NCI-H128 (cell line): ENCODE data around the gene PFDN1.

ENCODE experiments used
- DNase-seq: peaks from one replicate; lab custom pipeline; 2025; ENCODE audit not compliant: unreplicated experiment; lab: John Stamatoyannopoulos, UW

Gene PFDN1

DNA sequence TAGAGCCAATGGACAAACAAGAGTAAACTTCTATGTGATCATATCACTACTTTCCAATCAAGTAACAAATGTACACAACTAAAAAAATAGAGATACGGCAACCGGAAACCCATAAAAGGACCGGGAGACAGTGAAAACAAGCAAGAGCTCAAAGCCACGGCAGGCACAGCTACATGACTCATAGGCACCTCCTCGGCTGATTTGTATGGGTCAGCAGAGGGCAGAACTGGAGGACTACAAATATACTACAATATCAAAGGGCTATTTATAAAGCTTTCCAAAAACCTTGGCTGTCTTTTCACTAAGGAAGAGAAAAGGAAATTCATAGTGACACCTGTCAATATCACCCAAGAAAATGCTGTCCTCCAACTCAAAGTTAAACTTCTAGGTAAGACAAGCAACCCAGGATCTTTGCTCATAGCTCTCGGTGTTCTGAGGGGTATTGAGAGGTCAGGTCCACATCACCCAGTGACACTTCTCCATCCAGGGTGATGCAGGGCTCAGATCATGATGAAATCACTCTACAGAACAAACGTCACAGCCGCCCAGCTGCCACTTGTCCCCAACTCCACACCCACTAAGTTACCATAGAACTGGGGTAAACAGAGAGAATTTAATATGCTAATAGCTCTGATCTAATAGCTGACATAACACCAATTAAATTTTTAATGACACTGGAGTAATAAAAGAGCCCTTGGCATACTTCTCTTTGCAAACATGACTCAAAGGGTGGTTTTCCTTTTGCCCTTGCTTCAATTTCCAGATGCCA lies 41.3 kb downstream of the PFDN1 start:
- DNase-seq: no peak

DNA sequence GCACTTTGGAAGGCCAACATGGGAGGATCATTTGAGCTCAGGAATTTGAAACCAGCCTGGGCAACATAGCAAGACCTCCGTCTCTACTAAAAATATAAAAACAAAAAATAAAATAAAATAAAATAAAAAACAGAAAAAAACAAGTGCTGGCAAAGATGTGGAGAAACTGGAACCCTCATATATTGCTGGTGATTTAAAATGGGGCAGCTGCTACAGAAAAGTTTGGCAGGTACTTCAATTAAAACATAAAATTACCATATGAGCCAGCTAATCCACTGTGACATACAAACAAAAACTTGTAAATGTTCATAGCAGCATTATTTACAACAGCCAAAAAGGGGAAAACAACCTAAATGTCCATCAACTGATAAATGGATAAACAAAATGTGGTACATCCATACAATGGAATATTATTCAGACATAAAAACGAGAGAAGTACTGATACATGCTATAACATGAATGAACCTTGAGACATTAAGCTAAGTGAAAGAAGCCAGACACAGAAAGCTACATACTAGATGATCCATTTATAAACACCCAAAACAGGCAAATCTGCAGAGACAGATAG lies 42.7 kb downstream of the PFDN1 start:
- DNase-seq: no peak

DNA sequence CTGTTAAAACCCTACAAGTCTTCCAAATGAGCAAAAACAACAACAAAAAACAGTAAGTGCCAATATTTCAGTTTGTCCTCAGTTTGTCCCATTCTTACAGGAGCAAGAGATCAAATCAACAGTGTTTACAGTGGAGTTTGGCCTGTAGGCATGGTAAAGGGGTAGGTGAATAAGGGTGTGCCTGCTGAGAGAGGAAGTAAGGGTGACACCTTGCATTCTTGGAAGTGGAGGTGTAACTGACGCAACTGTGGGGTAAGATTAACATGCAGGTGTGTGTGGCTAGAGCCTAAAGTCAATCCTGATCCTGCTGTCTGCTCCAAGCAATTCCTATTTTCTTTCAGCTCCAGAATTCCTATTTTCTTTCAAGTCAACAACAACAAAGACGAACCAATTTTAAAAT lies 43.4 kb downstream of the PFDN1 start:
- DNase-seq: no peak

DNA sequence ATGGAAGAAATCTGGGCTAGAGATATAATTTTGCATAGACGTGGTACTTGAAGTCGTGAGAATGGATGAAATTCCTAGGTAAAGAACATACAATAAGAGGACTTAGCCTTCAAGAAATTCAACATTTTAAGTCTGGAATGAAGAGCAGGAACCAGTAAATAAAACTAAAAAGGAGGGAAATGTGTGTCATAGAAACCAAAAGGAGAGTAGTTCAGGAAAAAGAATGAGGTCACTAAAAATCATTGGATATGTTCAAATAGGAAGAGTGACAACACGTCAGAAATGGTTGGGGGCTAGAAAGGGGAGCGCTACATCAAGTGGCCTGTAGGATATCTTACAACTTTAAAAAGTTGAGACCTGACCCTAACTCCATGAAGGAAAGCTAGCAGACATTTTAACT lies 44.0 kb downstream of the PFDN1 start:
- DNase-seq: no peak

DNA sequence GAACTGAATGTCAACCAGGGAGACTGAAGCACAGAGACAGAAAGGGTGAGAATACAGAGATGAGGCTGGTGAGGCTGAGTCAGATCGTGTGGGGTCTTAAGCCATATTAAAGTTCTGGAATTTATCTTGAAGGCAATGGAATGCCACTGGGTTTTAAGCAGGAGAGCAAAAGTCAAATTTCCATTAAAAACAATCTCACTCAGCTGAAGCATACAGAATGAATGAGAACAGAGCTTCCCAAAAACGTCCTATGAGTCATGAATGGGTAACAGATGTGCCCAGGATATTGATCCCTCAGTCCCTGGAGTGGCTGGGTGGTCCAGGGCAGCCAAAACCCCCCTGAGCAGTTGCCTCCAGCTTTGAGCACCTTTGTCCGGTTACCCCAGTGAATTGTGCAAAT lies 44.9 kb downstream of the PFDN1 start:
- no peak for DNase-seq

DNA sequence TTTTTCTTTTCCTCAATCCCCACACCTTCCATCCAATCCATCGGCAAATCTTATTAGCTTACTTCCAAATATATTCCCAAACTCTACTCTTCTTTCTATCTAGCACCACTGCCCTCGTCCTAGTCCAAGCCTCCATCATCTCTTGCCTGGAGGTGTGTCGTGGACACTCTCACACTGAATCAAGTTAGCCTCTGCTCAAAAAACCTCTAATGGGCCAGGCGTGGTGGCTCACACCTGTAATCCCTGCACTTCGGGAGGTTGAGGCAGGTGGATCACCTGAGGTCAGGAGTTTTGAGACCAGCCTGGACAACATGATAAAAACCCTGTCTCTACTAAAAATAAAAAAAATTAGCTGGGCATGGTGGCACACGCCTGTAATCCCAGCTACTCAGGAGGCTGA lies 46.2 kb downstream of the PFDN1 start:
- no peak for DNase-seq

DNA sequence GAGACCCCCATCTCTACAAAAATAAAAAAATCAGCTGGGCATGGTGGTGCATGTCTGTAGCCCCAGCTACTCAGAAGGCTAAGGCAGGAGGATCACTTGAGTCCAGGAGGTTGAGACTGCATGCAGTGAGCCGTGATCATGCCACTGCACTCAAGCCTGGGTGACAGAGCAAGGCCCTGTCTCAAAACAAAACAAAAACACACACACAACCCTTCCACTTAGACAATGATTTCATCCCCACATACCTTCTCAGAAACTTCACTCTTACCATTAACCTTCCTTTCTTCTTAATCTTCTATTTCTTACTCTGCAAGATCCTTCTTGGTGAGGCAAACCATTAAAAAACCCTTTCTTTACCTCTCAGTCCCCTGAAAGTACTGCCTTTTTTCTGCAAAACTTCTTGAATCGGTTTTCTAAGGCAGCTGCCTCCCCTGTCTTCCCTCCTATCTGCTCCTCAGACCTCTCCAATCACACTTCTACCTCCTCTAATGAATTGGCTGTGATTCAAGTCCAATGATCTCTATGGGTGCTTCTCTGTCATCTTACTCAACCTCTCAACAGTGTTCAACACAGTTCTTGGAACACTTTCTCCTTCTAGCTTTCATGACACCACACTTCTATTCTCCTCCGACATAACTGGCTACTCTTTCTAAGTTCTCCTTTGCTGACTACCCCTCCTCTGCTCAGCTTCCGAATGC lies 47.3 kb downstream of the PFDN1 start:
- no peak for DNase-seq

DNA sequence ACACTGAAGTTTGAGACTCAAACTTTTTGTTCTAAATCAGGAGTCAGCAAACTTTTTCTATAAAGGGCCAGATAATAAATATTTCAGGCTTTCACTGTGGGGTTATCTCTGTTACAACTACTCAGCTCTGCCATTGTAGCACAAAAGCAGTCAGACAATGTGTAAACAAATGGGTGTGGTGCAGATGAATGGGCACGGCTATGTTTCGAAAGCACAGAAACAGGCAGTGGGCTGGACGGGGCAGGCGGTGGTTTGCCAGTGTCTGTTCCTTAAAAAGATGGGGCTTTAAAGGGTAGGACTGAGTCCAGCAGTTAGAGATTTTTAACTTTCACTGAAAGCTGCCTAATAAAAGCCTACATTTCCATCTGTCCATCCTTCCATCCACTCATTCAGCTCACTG lies 48.9 kb downstream of the PFDN1 start:
- no peak for DNase-seq

DNA sequence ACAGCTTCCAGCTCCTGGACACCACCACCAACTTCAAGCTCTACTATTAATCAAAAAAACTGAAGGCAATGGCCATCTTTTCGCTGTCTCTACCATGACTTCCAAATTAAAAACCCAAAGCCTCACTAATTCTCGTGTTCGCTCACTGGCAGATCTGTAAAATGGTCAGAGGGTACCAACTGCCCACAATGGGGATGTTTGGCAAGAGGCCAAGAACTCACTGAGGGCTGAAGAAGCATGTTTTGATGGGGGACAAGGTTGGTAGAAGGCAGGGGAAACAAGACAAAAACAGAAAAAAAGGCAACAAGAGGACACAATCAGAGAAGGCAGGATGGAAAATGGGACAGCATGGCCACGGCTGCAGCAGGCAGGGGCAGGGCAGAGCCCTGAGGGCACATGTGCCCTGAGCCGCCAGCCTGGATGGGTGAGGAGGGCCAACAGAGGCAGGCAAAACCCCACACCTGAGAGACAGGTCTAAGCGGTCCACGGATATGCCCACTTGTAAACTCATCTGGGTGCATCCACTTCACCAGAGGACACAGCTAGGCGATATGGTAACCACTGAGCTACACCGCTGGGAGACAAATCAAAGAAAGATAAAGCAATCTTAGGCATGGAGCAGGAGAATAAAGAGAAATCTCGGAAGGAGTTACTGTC lies 50.3 kb downstream of the PFDN1 start:
- no peak for DNase-seq

DNA sequence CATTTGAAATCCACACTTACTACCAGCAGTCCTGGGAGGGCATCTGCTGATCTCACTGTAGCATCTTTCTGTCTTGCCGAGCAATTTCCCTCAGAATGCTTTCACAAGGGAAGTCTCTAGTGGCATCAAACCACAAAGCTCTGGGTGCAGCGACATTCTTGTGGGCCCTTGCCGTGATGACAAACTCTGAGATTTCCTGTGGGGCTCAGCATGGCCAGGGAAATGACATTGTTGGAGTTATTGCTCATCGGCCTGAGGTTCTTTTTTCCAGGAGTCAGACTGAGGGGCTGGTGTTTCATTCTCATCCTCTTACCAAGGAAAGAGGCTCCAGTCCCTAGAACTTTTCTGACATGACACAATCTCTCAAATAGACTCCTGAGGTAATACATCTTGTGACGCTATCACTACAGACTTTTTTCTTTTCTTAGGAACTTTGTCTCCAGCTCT lies 51.4 kb downstream of the PFDN1 start:
- no peak for DNase-seq

DNA sequence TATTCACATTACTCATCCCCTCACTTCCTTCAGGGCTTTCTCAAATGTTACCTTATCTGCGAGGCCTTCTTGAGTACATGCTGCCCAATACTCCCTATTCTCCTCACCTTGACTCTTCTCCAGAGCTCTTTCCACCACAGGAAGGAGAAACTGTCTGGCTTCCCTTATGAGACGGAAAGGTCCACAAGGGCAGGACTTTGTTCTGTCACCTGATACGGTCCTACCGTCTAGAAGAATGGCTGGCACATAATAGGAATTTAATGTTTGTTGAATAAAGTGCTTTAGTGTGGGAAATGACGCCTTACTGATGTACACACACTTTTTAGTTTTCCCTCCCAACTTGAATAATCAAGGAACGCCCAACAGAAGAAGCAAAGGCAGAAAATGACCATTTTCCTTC lies 52.5 kb downstream of the PFDN1 start:
- no peak for DNase-seq

DNA sequence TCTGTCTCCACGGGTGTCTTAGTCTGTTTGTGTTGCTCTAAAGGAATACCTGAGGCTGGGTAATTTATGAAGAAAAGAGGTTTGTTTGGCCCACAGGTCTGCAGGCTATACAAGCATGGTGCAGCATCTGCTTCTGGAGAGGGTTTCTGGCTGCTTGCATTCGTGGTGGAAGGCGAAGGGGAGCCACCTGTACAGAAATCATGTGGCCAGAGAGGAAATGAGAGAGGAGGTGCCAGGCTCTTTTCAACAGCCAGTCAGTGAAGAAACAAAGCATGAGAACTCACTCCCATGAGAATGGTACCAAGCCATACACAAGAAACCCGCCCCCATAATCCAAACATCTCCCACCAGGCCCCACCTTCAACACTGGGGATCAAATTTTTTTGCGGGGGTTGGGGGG lies 53.4 kb downstream of the PFDN1 start:
- no peak for DNase-seq

DNA sequence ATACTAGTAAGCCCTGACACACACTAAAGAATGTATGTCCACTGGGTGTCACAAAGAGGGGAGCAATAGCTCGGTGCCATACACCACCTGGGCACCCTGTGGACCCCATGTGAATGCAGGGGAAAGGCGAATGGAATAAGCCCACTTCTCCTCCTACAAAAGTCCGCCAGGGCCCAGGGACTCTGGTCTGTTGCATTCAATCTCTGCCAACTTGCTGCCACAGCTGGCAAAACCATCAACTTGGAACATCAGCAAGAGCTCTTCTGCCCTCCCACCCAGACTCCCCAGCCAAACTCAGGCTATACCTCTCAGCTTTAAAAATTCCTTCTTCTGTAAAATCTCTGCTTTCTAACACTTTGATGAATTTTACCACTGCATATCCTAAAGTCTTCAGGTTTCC lies 54.5 kb downstream of the PFDN1 start:
- DNase-seq: no peak

DNA sequence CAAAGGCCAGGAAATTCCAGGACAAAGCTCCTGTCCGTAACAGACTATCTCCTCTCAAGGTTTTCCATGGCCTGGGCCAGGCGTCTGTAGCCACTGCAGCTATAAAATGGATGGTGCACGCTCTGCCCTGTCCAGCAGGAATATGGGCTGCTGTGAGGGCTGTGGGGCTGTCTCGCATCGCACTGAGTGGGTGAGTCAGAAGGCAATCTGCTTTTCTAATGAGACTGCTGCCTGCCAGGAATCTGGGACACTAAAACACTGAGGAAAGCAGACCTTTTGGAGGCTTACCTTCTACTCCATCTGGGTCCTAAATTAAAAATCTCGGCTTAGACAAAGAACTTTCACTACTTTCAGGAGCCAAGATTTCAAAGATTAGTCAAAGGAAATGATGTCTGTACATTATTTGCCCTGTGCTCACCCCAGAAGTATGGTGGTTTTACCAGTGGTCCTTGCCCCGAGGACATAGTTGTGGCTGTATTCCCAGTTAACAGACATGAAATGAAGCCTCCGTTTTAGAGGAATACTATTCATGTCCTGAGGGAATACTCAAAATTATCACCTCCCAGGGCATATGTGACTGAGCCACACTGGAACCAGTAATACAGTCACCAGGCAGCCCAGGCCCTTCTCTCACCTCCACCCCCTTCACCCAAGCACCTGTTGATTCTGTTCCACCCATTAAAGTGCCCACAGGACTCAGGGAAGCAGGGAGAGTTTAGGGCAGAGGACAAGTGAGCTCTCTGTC lies 56.4 kb downstream of the PFDN1 start:
- no peak for DNase-seq

DNA sequence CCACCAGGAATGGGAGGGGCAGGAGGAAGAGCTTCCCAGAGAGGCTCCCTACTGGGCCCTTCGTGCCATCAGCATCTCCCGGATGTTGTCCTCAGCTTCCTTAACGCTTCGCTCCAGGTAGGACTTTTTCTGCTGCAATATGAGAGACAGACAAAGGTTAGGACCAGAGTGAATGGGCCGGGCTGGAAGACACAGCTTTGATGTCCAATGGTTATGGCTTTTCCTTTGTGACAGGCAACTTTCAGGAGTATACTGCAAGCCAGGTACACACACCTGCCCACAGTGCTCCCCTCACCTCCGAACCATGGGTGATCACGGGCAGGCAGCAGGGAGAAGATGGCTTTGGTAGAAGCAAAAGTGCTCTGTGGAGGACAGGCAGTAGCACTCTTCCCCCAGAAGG lies 57.0 kb downstream of the PFDN1 start:
- no peak for DNase-seq

DNA sequence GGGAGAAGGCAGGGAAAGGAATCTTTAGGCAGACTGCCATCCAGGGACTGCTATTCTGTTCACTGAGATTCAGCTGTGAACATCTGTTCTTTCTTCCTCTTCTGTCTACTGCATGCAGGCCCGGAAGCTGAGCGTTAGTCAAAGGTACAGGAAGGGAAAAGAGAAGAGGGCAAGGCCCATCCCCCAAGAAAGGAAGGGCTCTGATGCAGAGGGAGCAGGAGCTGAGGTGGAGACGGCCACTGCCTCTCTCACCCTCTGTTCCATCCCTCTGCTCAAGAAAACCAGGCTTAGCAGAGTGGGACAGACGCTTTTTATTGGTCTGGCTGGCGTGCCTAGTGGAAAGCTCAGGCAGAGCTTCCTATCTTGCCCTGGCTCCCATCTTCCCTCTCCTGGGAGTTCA lies 57.6 kb downstream of the PFDN1 start:
- no peak for DNase-seq

DNA sequence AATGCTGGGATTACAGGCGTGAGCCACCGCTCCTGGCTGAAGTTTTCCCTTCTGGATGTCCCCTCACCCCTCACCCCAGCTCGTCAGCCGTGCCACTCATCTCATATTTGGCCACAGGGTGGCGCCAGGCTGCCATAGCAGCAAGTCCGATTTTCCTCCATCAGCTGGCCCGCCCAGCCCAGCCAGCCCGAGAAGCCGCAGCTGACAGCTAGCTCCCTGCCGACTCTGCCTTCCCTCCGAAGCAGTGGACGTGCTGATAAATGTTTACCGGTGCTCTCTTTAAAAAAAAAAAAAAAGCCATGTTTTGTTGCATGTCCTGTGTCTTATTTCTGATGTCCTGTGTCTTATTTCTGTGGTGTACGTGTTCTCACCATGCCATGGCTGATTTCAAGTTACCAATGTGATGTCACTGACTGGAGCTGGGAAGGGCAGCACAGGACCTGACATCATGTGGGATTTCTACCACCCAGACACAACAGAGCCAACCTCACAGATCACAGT lies 58.3 kb downstream of the PFDN1 start:
- peak; percentile 36 for DNase-seq

DNA sequence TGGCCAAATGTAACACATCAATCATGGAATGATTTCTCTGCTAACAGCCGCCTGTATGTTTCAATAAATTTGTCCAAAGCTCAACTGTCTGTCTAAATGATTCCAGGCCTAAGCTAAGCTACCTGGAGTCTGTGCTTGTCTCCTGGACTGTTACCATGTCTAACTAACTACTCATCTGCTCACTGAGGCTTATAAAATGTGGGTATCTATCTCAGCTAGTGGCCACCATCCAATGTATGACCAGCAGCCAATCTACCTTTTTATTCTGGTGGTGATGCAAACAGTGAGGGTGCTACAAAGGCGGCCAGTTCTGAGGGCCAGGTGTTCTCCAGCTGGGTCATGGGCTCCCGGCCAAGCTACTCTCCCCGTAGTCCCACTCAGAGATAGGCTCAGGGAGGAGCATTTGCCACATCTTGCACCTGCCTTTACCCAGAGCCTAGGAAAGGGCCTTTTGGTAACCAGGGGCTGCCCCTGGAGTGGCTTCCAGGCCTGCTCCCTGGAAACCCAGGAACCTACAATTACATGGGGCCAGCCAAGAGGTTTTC lies 59.1 kb downstream of the PFDN1 start:
- peak; percentile 53 for DNase-seq

DNA sequence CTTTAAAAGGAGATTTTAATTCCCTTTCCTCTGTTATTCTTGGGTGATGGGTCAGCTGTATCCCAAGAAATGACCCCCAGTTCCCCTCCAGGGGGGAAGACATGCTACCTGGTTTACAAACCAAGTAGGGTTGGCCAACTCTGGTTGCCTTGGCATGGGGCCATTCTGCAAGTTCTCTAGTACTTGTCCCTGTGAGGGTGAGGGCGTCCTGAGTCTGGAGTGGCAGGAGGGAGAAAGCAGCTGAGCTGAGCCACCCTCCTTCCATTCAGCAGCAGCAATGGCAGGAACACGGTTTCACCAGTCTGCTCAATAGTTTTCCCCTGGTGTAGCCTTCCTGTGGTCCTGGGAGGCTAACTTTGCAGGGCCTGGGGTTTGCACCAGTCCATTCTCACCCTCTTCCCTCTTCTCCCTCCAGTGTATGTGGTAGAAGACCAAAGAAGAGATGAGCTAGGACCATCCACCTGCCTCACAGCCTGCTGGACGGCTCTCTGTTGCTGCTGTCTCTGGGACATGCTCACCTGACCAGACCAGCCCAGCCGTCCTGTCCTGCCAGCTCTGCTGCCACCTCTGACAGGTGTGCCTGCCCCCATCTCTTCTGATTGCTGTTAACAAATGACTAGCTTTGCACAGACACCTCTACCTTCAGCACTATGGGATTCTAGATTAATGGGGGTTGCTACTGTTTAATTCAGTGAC lies 59.9 kb downstream of the PFDN1 start:
- no peak for DNase-seq

DNA sequence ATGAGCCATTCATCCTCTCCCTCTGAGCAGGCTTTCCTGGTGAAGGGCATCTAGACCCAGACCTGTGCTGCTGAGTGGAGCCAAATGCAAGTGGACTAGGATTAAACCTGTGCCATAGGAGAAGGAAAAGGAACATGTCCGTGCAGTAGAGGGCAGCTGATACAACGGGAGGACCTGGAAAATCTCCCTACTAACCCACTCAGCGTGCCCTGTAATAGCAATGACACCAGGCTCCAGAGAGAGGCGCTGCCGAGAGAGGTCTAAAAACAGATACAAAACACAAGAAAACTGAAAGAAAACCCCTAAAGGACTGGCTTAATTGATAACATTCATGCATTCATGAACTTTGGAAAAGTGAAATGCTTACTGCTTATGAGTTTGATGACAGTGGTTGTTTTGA lies 60.8 kb downstream of the PFDN1 start:
- no peak for DNase-seq
